ENCODE results near the gene RPL22.

RPL22 gene

GRCh38 chr1:6244401-6245049 lies 45.1 kb upstream of the RPL22 start:
- H3K4me1 ChIP-seq (ENCODE audit: control insufficient read depth, low read length) = peaks cover 12% of the 10 kb centered on the region; the same call in 1 of the 2 replicates
- no peaks in the 10 kb centered on the region for H3K9me3 ChIP-seq (ENCODE audit: control insufficient read depth, insufficient read depth, low read length)
- no peaks in the 10 kb centered on the region for H3K9me2 ChIP-seq (replicated peaks; ENCODE audit: control insufficient read depth, low read length)
- no peaks in the 10 kb centered on the region for H3K79me2 ChIP-seq (ENCODE audit: control insufficient read depth, low read length)
- H3K36me3 ChIP-seq (ENCODE audit: control insufficient read depth, low read length) = no peaks in the 10 kb centered on the region
- TF ChIP-seq EZH2phosphoT487 (IDR thresholded peaks at IDR 0.05; ENCODE audit: borderline replicate concordance, low read length) (no peak), CTCF (IDR thresholded peaks at IDR 0.05; ENCODE audit: low read depth, low read length, poor library complexity, severe bottlenecking) (no peak)
- H3K4me2 ChIP-seq (ENCODE audit: low read length) = no peak overlapping the region
- H3K4me3 ChIP-seq (ENCODE audit: low read length) = no peak overlapping the region
- H3K27me3 ChIP-seq (ENCODE audit: control insufficient read depth, low read length) = peaks cover 61% of the 10 kb centered on the region
- peaks cover 6% of the 10 kb centered on the region; the same call in 1 of the 2 replicates for H4K20me1 ChIP-seq (ENCODE audit: control insufficient read depth, insufficient read depth, low read depth, low read length)
- H3K27ac ChIP-seq (ENCODE audit: low read depth, low read length) = no peak overlapping the region
- peaks cover 3% of the 10 kb centered on the region; the same call in 1 of the 2 replicates for H3F3A ChIP-seq (ENCODE audit: control insufficient read depth, insufficient read depth)

GRCh38 chr1:6243993-6244392 lies 44.6 kb upstream of the RPL22 start, which contains the start of gene HES3:
TSS of gene HES3 (plus strand) at chr1:6244179. CDS start at chr1:6244366, 187 bp downstream.
- Histone ChIP-seq H3K9me2 (replicated peaks; ENCODE audit: control insufficient read depth, low read length) (no peaks in the 10 kb centered on the region), H3K36me3 (ENCODE audit: control insufficient read depth, low read length) (no peaks in the 10 kb centered on the region), H3K4me2 (ENCODE audit: low read length) (no peak within 1 kb of the TSS), H3K79me2 (ENCODE audit: control insufficient read depth, low read length) (no peaks in the 10 kb centered on the region), H3K4me3 (ENCODE audit: low read length) (no peak within 1 kb of the TSS), H3F3A (ENCODE audit: control insufficient read depth, insufficient read depth) (peaks cover 3% of the 10 kb centered on the region; the same call in 1 of the 2 replicates), H3K9me3 (ENCODE audit: control insufficient read depth, insufficient read depth, low read length) (no peaks in the 10 kb centered on the region), H3K27ac (ENCODE audit: low read depth, low read length) (no peak within 1 kb of the TSS), H4K20me1 (ENCODE audit: control insufficient read depth, insufficient read depth, low read depth, low read length) (peaks cover 6% of the 10 kb centered on the region; the same call in 1 of the 2 replicates), H3K4me1 (ENCODE audit: control insufficient read depth, low read length) (peaks cover 12% of the 10 kb centered on the region; the same call in 1 of the 2 replicates), H3K27me3 (ENCODE audit: control insufficient read depth, low read length) (peaks cover 66% of the 10 kb centered on the region)
- TF ChIP-seq CTCF (IDR thresholded peaks at IDR 0.05; ENCODE audit: low read depth, low read length, poor library complexity, severe bottlenecking) (no peak), EZH2phosphoT487 (IDR thresholded peaks at IDR 0.05; ENCODE audit: borderline replicate concordance, low read length) (no peak)

- Histone ChIP-seq H3F3A (ENCODE audit: control insufficient read depth, insufficient read depth) (peaks cover 3% of the 10 kb centered on the region; the same call in 1 of the 2 replicates), H3K27me3 (ENCODE audit: control insufficient read depth, low read length) (peaks cover 66% of the 10 kb centered on the region), H3K9me3 (ENCODE audit: control insufficient read depth, insufficient read depth, low read length) (no peaks in the 10 kb centered on the region), H3K4me1 (ENCODE audit: control insufficient read depth, low read length) (peaks cover 12% of the 10 kb centered on the region; the same call in 1 of the 2 replicates), H3K4me2 (ENCODE audit: low read length) (no peak overlapping the region), H3K36me3 (ENCODE audit: control insufficient read depth, low read length) (no peaks in the 10 kb centered on the region), H3K27ac (ENCODE audit: low read depth, low read length) (no peak overlapping the region), H3K79me2 (ENCODE audit: control insufficient read depth, low read length) (no peaks in the 10 kb centered on the region), H3K4me3 (ENCODE audit: low read length) (no peak overlapping the region), H4K20me1 (ENCODE audit: control insufficient read depth, insufficient read depth, low read depth, low read length) (peaks cover 6% of the 10 kb centered on the region; the same call in 1 of the 2 replicates), H3K9me2 (replicated peaks; ENCODE audit: control insufficient read depth, low read length) (no peaks in the 10 kb centered on the region)
- TF ChIP-seq CTCF (IDR thresholded peaks at IDR 0.05; ENCODE audit: low read depth, low read length, poor library complexity, severe bottlenecking) = no peak
- TF ChIP-seq EZH2phosphoT487 (IDR thresholded peaks at IDR 0.05; ENCODE audit: borderline replicate concordance, low read length) = 0 out of 2 replicates have a peak, but pooled peaks have one; percentile 68
Observed at GRCh38 chr1:6243053-6243834, 43.8 kb upstream of the RPL22 start.

Data from DOHH2 (cell line).